ENCODE measurements around the gene MTMR3. TPM values are rescaled to one million over a fixed set of nuclear protein-coding genes. Genes with fewer than 3 reads are reported as not detected.

Gene MTMR3
- total and polyA plus RNA-seq, 2 of the 8 experiments (the other 6 are each of a cell fraction or from before 2014, with no cell fraction given): 16.9 to 18.5 TPM

DNA sequence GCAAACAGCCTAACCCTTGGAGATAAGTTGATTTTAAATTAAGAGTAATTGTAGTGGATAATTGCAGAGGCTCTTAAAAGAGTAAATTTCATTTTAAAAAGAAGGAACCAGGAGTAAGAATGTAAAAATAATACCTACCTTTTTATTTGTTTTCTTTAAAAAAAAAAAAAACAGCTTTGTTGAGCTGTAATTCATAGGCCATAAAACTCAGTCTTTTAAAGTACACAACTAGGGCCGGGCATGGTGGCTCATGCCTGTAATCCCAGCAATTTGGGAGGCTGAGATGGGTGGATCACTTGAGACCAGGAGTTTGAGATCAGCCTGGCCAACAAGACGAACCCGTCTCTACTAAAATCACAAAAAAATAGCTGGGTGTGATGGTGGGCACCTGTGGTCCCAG is 42.4 kb downstream of the MTMR3 start (continued):
- no peak for TF ChIP-seq YY1 (IDR thresholded peaks at IDR 0.05; ENCODE audit: low read depth, low read length)
- TF ChIP-seq SP2 (IDR thresholded peaks at IDR 0.05; ENCODE audit: low read length): no peak
- TF ChIP-seq CBX5 (IDR thresholded peaks at IDR 0.05; ENCODE audit: low read depth, low read length): no peak
- TF ChIP-seq BRCA1 (IDR thresholded peaks at IDR 0.05; ENCODE audit: low read depth, low read length): no peak
- no peak for TF ChIP-seq GTF2F1 (IDR thresholded peaks at IDR 0.05; ENCODE audit: borderline replicate concordance, low read depth, low read length)
- TF ChIP-seq RXRA (IDR thresholded peaks at IDR 0.05; ENCODE audit: insufficient read depth, low read depth, low read length): no peak
